ENCODE results near the gene CAMK2G.

Gene CAMK2G

GRCh38 chr10:73878365-73878764 lies 4.0 kb upstream of the CAMK2G start:
- DNase-seq = no peak

GRCh38 chr10:73877533-73878160 lies 3.3 kb upstream of the CAMK2G start:
- no peak for DNase-seq

- no peak for DNase-seq
Observed at GRCh38 chr10:73876971-73877370, 2.6 kb upstream of the CAMK2G start.

- no peak for DNase-seq
Observed at GRCh38 chr10:73876566-73876965, 2.2 kb upstream of the CAMK2G start.

- no peak for DNase-seq
Observed at GRCh38 chr10:73876157-73876556, 1.8 kb upstream of the CAMK2G start.

- DNase-seq = no peak
Observed at GRCh38 chr10:73875139-73875475, 752 bp upstream of the CAMK2G start.

GRCh38 chr10:73873838-73874215 lies 528 bp downstream of the CAMK2G start:
- no peak for DNase-seq

GRCh38 chr10:73873142-73873837 lies 1.1 kb downstream of the CAMK2G start:
- no peak for DNase-seq

- DNase-seq = no peak
Observed at GRCh38 chr10:73872190-73872710, 2.1 kb downstream of the CAMK2G start.

GRCh38 chr10:73871295-73872189 lies 2.8 kb downstream of the CAMK2G start:
- DNase-seq = no peak

GRCh38 chr10:73868655-73869195 lies 5.6 kb downstream of the CAMK2G start:
- DNase-seq = no peak

GRCh38 chr10:73867871-73868631 lies 6.3 kb downstream of the CAMK2G start:
- DNase-seq = no peak

GRCh38 chr10:73867126-73867807 lies 7.1 kb downstream of the CAMK2G start:
- no peak for DNase-seq

GRCh38 chr10:73866621-73867020 lies 7.7 kb downstream of the CAMK2G start:
- DNase-seq = no peak

GRCh38 chr10:73865459-73866442 lies 8.6 kb downstream of the CAMK2G start:
- peak; percentile 27 to 29 for DNase-seq

GRCh38 chr10:73865107-73865458 lies 9.3 kb downstream of the CAMK2G start:
- DNase-seq = no peak

GRCh38 chr10:73864229-73864628 lies 10.1 kb downstream of the CAMK2G start:
- DNase-seq = no peak

GRCh38 chr10:73863039-73863817 lies 11.1 kb downstream of the CAMK2G start:
- DNase-seq = no peak

GRCh38 chr10:73862011-73862410 lies 12.3 kb downstream of the CAMK2G start:
- DNase-seq = no peak

Data from activated CD4-positive, alpha-beta T cell treated with anti-CD3 and anti-CD28 coated beads, Interleukin-2, amount 50 U/mL, for 4 hours (primary cell).